HepG2 (cell line): Measurements from ENCODE around the gene CDK9.

Experiments
- AGO2 ChIP-seq: fragments of 200-400 bp; formaldehyde crosslinking; optimal IDR thresholded peaks from 2 replicates; pipeline ENCODE3; 2017; ENCODE audit warnings: mild to moderate bottlenecking, low read depth, low read length, moderate library complexity
- ARID4A ChIP-seq: sonication (generic); formaldehyde crosslinking; IDR thresholded peaks from 2 replicates; pipeline ENCODE4 v1.5.0; 2020; ENCODE audit warnings: mild to moderate bottlenecking, missing genetic modification reagents, borderline replicate concordance
- CEBPB ChIP-seq: IDR thresholded peaks from 2 replicates; pipeline ENCODE4 v1.6.1; 2011; ENCODE audit warnings: low read depth, low read length, improper control_type of control experiment, borderline replicate concordance
- GABPA ChIP-seq, 2 experiments: IDR thresholded peaks; 2 replicates each; pipeline ENCODE4 v1.6.1; 2011 to 2016; ENCODE audit warnings: low read depth in 2 of 2, low read length in 1 of 2, missing biosample characterization in 1 of 2, missing genetic modification characterization in 1 of 2
- SP2 ChIP-seq: sonication (generic); formaldehyde crosslinking; IDR thresholded peaks from 2 replicates; pipeline ENCODE4 v1.5.1; 2020; ENCODE audit warnings: mild to moderate bottlenecking, missing genetic modification reagents

- TF ChIP-seq SP2 (CRISPR knock-in tag) (no peak), GABPA (IDR thresholded peaks at IDR 0.05; ENCODE audit: low read depth, low read length) (no peak), GABPA (CRISPR knock-in tag; IDR thresholded peaks at IDR 0.05; ENCODE audit: low read depth) (no peak), ARID4A (CRISPR knock-in tag) (no peak), AGO2 (no peak), CEBPB (no peak)
Observed at GRCh38 chr9:127783111-127784008, 2.5 kb upstream of the CDK9 start.
